Activated naive CD4-positive, alpha-beta T cell treated with anti-CD3 and anti-CD28 coated beads, Interleukin-2, amount 50 U/mL, for 16 hours (primary cell): ENCODE results near the gene SMIM5.

Experiments
- DNase-seq: peaks from one replicate; pipeline ENCODE4 v3.0.0-alpha.2; 2020

Gene SMIM5

DNA sequence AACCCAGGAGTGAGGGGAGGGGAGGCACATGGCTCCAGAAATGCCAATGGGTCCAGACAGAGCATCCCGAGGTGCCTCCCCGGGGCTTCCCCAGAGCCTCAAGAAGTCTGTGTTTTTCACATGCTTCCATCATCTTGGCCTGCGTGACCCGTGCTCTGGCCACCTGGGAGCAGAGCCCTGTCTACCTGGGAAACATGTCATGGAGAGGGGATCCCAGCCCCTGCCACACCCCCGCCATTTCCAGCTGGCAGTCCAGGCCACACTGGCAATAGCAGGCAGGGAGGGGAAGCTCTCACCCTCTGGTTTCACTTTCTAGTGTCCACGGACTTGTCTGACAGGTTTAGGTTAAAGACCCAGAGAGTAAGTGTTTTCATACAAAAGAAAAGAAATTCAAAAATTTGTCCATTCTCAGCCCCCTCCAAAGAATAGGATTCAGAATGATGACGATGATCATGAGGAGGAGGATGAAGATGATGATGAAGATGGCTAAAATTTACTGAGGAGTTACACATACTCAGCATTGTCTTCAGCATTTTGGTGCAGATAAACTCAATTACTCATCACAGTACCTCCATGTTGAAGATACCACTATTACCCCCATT, 9.0 kb downstream of the SMIM5 start:
- no peak for DNase-seq

- DNase-seq = no peak
Observed at GRCh38 chr17:75642784-75643642, 9.8 kb downstream of the SMIM5 start.

DNA sequence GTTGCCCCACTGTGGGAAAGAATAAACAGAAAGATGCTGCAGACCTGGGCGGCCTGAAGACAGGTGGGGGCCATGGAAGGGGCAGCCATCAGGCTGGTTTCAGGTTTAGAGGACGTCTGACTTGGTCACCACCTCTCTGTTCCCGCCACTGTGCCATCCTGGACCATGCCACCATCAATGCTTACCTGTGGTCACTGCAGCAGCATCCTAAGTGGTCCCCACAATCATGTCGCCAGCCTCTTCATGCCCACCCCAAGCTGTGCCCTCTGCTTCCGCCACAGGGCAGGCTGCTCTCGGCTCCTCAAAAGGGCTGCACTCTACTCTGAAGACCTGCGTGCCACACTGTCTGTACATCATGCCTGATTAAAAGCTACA, 10.4 kb downstream of the SMIM5 start:
- DNase-seq = no peak

DNA sequence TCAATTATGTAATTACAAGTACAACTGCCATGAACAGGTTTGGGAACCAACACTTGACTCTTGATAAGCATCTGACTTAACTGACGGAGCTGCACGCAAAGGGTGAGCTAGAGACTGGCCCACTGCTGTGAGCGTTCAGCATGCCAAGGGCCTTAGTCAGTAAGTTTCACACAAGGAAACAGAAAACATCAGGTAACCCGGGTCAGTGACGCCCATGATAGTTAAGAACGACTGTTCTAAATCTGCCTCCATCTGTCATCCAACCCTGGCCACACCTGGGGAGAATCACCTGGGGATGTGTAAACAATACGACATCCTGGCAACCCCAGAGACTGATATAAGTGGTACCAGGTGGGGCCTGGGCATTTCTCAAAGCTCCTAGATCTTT, 12.3 kb downstream of the SMIM5 start:
- no peak for DNase-seq

DNA sequence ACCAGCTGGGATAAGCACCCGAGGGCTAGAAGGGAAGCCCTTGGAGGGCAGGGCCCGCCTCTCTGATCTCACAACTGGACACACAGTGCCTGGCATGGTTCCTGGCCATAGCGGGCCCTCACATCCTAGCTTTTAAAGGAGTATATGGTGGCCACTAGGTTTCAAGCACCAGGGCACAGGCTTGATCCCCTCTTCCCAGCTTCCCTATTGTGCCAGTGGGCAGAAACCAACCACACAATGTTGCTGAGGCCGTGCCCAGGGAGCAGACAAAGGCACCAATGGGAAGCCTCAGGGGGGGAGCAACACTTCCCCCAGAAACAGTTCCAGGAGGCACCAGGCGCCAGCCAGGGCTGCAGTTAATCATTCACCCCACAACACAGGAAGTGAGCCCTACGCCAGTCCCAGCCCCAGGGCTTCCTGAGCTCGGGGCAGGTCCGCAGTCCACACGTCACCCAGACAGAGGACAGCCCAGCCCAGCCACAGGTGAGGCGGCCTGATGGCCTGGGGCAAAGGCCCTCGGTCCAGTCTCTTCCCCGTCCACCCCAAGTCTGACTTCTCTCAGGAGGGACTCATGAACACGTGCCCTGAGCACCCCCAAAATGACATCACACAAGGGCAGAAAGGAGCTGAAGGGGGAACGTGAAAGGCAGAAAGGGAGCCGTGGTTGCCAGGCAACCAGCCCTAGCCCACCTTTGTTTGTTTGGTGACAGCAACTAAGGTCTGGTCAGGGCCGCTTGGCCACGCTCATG, 12.8 kb downstream of the SMIM5 start:
- no peak for DNase-seq

- DNase-seq = no peak
Observed at GRCh38 chr17:75646638-75646992, 13.4 kb downstream of the SMIM5 start.

DNA sequence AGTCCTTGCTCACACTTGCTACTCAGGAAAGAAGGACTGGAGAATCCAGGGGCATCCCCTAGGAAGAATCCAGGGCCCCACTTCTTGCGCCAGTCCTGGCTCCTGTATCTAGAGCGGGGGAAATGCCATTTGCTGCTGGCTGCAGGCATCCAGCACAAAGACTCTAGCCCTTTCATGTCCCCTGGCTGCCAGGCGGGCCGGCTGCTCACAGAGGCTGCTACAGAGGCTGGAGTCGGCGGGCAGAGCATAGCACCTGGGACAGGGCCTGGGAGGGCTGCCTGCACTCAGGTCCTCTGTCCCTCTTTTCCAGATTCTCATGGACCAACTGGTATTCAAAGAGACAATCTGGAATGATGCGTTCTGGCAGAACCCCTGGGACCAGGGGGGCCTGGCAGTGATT, 13.8 kb downstream of the SMIM5 start:
- no peak for DNase-seq

DNA sequence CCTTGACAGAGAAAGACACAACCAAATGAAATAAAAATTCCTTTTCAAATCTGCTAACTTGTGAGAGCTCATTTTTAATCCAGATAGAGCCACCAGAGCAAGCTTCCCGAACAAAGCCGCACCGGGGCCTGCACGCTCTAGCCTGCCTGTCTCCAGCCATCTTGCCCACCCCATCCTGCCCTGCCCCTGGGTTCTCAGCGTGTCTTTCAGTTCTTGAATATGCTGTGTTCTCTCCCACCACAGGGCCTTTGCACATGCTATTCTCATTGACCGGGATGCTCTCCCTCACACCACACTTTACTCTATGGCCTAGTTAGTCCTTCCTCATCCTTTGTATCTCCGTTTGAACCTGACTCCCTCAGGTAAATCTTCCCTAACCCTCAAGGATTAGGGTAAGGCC, 14.7 kb downstream of the SMIM5 start:
- DNase-seq = no peak

GRCh38 chr17:75649687-75650086, 16.5 kb downstream of the SMIM5 start:
- no peak for DNase-seq

GRCh38 chr17:75650874-75651273, 17.6 kb downstream of the SMIM5 start:
- DNase-seq = no peak

DNA sequence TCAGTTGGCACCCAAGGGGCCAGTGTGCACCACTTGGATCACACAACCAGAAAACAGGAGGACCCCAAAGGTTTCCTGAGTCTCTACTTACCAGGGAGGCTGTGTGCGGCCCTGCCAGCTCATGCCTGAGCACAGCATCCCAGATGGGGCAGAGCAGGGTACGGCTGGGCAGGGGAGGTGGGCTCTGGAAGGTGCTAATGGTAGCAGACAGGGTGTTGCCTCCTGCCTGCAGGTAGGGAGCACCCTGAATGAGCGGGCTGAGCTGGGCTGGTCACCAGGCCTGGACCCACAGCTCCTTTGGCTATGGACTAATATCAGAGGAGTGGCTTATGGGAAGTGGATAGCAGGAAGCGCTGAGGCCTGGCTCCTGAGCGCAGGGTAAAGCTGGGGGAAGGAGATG, 19.1 kb downstream of the SMIM5 start:
- DNase-seq = no peak

- no peak for DNase-seq
Observed at GRCh38 chr17:75652934-75653549, 19.8 kb downstream of the SMIM5 start.

- no peak for DNase-seq
Observed at GRCh38 chr17:75654176-75654575, 20.9 kb downstream of the SMIM5 start.

DNA sequence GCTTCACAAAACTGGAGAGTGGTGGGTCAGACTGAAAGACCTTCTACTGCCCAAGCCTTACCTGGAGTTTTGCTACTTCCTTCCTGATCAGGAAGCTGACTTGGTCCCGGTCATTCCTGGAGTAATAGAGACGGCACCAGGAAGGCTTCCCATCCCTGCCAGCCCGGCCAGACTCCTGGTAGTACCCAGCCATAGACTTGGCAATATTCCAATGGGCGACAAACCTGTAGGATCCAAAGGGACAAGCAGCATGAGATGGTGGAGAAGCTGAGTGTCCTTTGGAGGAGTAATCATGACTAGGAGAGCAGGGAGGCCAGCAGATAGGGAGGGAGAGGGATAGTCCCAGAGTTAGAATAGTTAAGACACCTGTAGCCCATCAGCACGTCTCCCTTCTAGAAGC, 25.0 kb downstream of the SMIM5 start:
- no peak for DNase-seq

DNA sequence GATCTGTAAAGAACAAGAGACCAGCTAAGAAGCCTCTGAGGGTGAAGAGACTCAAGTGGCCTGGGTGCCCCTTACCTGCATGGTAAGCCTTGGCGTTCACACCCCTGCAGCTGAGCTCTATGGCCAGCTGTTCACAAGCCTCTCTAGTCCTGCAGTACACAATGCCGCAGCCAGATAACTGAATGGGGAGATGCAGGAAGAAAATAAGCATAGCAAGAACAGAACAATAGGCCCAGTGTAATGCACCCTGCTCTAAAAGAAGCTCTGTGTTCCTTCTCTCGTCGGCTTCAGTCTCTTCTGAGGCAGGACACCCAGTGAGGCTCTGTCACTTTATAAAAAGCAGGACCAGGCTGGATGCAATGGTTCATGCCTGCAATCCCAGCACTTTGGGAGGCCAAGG, 28.3 kb downstream of the SMIM5 start:
- DNase-seq = no peak

- DNase-seq = no peak
Observed at GRCh38 chr17:75662511-75662910, 29.3 kb downstream of the SMIM5 start.

DNA sequence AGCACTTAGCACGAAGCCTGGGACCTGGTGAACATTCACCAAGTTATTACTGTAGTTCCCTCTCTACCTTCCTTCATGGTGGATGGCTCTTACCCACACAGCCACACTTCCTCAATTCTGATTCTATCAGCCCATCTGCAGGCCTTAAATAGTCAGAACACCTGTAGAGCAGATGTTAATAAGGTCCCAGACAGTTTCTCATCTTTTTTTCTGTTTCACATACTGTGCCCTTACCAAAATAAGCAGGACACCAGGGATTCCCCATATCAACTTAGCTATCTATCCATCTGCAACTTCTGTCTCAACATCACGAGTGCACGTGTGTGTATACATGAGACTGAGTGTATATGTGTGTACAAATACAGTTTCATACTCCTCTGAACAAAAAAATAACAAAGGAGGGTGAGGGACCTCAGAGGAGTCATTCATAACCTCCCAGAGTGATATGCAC, 30.9 kb downstream of the SMIM5 start:
- no peak for DNase-seq

GRCh38 chr17:75665981-75666380, 32.7 kb downstream of the SMIM5 start:
- no peak for DNase-seq

DNA sequence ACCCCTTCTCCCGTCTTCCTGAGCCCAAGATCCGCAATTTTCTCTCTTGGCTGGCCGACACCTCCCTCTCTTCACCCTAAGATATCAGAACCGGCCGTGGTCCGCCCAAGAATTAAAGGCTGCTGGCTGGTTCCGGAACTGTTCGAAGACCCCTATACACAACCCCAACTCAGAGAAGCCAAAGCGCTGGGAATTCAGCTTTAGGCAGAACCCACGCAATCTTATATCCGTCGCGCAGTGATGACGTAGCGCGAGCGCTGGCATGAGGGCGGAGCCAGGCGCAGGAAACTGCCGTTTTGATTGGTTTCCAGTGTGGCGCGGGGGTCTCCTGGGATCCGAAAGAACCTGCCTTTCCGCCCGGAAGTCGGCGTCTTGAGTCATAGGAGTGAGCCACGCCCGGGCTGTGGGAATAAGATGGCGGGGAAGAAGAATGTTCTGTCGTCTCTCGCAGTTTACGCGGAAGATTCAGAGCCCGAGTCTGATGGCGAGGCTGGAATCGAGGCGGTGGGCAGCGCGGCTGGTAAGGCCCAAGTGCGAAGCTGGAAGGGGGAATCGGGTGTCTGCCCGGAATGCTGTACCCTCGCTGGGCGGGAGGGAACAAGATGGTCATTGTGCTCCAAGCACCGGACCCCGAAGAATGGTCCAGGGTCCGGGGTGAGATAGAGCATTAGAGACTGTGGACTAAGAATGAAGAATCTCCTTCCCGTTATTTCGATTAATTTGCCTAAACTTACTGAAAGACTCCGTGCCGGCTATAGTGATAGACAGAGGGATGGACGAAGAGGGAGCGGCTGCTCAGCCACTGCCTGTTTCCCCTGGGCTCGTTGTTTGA, 33.9 kb downstream of the SMIM5 start, which contains the start of the genes RECQL5 and SAP30BP:
RECQL5 (minus strand) TSS at position 196 of the 832 bp plus-strand sequence. CDS start 597 bp downstream, outside the sequence.
SAP30BP (plus strand) TSS at position 380 of the 832 bp plus-strand sequence; CDS start at position 415, 35 bp downstream.
- peak; percentile 97 for DNase-seq

- no peak for DNase-seq
Observed at GRCh38 chr17:75667825-75668224, 34.6 kb downstream of the SMIM5 start.

DNA sequence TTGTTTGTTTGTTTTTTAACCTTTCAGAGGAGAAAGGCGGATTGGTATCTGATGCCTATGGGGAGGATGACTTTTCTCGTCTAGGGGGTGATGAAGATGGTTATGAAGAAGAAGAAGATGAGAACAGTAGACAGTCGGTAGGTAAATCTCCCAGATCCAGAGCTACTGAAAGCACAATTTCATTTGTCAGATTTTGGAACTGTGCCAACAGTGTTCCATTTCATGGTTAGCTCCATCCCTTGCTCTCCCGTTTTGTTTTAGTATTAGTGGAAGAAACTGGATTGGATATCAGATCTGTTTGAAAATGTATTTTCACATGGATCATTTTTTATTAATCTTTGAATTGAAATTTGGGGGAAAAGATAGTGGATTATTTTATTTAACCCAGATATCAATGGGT, 35.3 kb downstream of the SMIM5 start:
- no peak for DNase-seq

- no peak for DNase-seq
Observed at GRCh38 chr17:75670868-75671267, 37.6 kb downstream of the SMIM5 start.
